Measurements from ENCODE around the gene WWOX. TPM values are rescaled to one million over a fixed set of nuclear protein-coding genes. Genes with fewer than 3 reads are reported as not detected.

Gene WWOX
- total RNA-seq, 1 experiment from 2014 or later: 28.3 TPM

DNA sequence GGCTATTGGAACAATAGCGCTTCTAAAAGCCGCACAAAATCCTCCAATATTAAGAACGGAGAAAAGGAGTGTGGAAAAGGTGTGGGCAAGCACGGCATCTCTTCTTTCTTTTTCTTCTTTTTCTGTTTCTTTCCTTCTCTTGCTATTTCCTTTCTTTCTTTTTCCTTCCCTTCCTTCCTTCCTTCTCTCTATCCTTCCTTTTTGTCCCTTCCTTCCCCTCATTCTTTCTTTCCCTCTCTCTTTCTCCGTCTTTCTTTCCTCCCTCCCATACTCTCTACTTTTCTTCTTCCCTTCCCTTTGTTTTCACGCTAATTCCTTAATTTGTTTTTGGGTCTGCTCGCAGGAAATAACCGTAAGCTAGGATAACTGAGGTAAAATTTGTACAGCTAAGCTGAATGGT lies 1022.9 kb downstream of the WWOX start:
- no peak overlapping the region for H2AFZ ChIP-seq (ENCODE audit: low read length)
- H3K9me3 ChIP-seq (ENCODE audit: low read length): no peaks in the 10 kb centered on the region
- POLR2A ChIA-PET (ENCODE audit: unreplicated experiment): no interaction called here
- H3K9ac ChIP-seq (ENCODE audit: low read length): no peak overlapping the region
- H3K36me3 ChIP-seq (ENCODE audit: low read depth, low read length): no peaks in the 10 kb centered on the region
- no TSS peak for BruUV-seq (replicated peaks)
- ATAC-seq: no peak
- no peak overlapping the region for H3K4me2 ChIP-seq (ENCODE audit: low read length)
- no peak for TF ChIP-seq EZH2 (IDR thresholded peaks at IDR 0.05; ENCODE audit: low read length, unreplicated experiment)
- no peak for TF ChIP-seq EZH2phosphoT487 (IDR thresholded peaks at IDR 0.05; ENCODE audit: borderline replicate concordance, low read length)
- TF ChIP-seq, protein P1, sequence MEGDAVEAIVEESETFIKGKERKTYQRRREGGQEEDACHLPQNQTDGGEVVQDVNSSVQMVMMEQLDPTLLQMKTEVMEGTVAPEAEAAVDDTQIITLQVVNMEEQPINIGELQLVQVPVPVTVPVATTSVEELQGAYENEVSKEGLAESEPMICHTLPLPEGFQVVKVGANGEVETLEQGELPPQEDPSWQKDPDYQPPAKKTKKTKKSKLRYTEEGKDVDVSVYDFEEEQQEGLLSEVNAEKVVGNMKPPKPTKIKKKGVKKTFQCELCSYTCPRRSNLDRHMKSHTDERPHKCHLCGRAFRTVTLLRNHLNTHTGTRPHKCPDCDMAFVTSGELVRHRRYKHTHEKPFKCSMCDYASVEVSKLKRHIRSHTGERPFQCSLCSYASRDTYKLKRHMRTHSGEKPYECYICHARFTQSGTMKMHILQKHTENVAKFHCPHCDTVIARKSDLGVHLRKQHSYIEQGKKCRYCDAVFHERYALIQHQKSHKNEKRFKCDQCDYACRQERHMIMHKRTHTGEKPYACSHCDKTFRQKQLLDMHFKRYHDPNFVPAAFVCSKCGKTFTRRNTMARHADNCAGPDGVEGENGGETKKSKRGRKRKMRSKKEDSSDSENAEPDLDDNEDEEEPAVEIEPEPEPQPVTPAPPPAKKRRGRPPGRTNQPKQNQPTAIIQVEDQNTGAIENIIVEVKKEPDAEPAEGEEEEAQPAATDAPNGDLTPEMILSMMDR (conservative IDR thresholded peaks at IDR 0.05; ENCODE audit: low read depth, low read length): no peak
- no peak overlapping the region for H3K4me3 ChIP-seq (ENCODE audit: low read length)
- CTCF ChIA-PET: no interaction called here
- H3F3A ChIP-seq (ENCODE audit: low read length, unreplicated experiment): no peaks in the 10 kb centered on the region
- H3K79me2 ChIP-seq (ENCODE audit: low read length): no peaks in the 10 kb centered on the region
- no peak overlapping the region for H3K27ac ChIP-seq (ENCODE audit: low read length)
- intact Hi-C loops (cut with micrococcal nuclease): no loop called here
- no peak for DNase-seq
- no peaks in the 10 kb centered on the region for H4K20me1 ChIP-seq (ENCODE audit: low read length)
- H3K27me3 ChIP-seq (ENCODE audit: low read length): no peaks in the 10 kb centered on the region
- no peaks in the 10 kb centered on the region for H3K9me2 ChIP-seq (replicated peaks; ENCODE audit: low read length)
- no peaks in the 10 kb centered on the region for H3K4me1 ChIP-seq (ENCODE audit: insufficient read depth, low read length)

DNA sequence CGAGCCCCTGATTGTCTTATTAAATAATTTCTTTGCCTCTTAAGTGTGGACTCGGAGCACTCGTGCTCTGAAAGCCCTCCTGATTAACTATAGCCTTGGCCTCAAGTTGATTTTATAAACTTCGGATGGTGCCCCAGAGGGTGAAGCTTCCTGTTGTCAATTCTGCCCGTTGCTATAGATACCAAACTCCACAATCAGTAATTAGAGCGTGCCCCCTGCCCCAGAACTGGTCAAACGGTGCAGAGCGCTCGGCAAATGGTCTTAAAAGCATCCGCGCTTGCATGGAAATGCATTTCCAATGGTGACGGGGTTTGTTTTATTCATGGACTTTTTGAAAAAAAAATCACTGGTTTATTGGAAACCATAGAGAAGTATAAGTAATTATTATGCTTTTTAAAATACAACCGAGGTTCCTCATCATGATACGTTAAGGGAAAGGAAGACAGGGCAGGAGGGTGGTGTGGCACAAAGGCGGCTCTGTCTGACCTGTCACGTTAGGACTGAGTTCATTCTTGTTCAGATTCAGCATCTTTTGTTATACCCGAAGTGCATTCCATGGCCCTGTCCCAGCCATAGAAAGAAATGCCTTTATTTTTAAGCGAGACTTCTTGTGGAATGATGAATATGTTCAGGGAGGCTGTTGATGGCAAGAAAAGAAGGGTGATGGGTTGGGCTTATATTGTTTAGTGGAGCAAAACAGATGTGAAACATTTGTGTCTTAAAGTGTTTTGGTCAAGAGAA lies 1024.7 kb downstream of the WWOX start:
- no peaks in the 10 kb centered on the region for H3K79me2 ChIP-seq (ENCODE audit: low read length)
- no TSS peak for BruUV-seq (replicated peaks)
- H3K9ac ChIP-seq (ENCODE audit: low read length): no peak overlapping the region
- H3K4me1 ChIP-seq (ENCODE audit: insufficient read depth, low read length): no peaks in the 10 kb centered on the region
- no peak overlapping the region for H2AFZ ChIP-seq (ENCODE audit: low read length)
- no peak for TF ChIP-seq EZH2 (IDR thresholded peaks at IDR 0.05; ENCODE audit: low read length, unreplicated experiment)
- no peaks in the 10 kb centered on the region for H3K9me3 ChIP-seq (ENCODE audit: low read length)
- POLR2A ChIA-PET (ENCODE audit: unreplicated experiment): no interaction called here
- intact Hi-C loops (cut with micrococcal nuclease): no loop called here
- no peak overlapping the region for H3K4me2 ChIP-seq (ENCODE audit: low read length)
- H3K27me3 ChIP-seq (ENCODE audit: low read length): no peaks in the 10 kb centered on the region
- no peaks in the 10 kb centered on the region for H4K20me1 ChIP-seq (ENCODE audit: low read length)
- H3K4me3 ChIP-seq (ENCODE audit: low read length): no peak overlapping the region
- H3K9me2 ChIP-seq (replicated peaks; ENCODE audit: low read length): no peaks in the 10 kb centered on the region
- ATAC-seq (no peak), DNase-seq (no peak)
- no peak overlapping the region for H3K27ac ChIP-seq (ENCODE audit: low read length)
- CTCF ChIA-PET: no interaction called here
- no peaks in the 10 kb centered on the region for H3F3A ChIP-seq (ENCODE audit: low read length, unreplicated experiment)
- H3K36me3 ChIP-seq (ENCODE audit: low read depth, low read length): no peaks in the 10 kb centered on the region

DNA sequence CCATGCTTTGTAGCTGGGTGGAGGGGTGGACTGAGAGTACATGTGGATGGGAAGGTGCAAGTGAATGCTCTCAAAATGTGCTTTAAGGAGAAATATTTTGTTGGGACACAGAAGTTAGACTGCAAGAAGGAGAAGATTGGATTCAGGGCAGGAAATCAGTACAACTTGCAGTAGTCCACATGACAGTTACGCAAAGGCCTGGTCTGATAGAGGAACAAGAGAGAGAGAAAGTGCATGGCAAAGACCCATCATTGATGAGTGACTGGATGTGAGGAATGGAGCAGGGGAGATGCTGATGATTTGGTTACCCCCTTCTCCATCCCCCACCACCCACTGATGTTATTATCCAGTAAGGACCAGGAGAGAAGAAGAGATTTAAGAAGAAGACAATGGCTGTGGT lies 1028.3 kb downstream of the WWOX start:
- H3K9ac ChIP-seq (ENCODE audit: low read length): no peak overlapping the region
- ChIA-PET POLR2A (ENCODE audit: unreplicated experiment) (no interaction called here), CTCF (no interaction called here)
- BruUV-seq (replicated peaks): no TSS peak
- H3K4me1 ChIP-seq (ENCODE audit: insufficient read depth, low read length): no peaks in the 10 kb centered on the region
- no peak overlapping the region for H3K4me2 ChIP-seq (ENCODE audit: low read length)
- no peak for ATAC-seq
- no peaks in the 10 kb centered on the region for H3K9me3 ChIP-seq (ENCODE audit: low read length)
- no peak for TF ChIP-seq EZH2 (IDR thresholded peaks at IDR 0.05; ENCODE audit: low read length, unreplicated experiment)
- no peaks in the 10 kb centered on the region for H3K27me3 ChIP-seq (ENCODE audit: low read length)
- no peak for DNase-seq
- no peaks in the 10 kb centered on the region for H3K79me2 ChIP-seq (ENCODE audit: low read length)
- H3F3A ChIP-seq (ENCODE audit: low read length, unreplicated experiment): no peaks in the 10 kb centered on the region
- H3K36me3 ChIP-seq (ENCODE audit: low read depth, low read length): no peaks in the 10 kb centered on the region
- H3K9me2 ChIP-seq (replicated peaks; ENCODE audit: low read length): no peaks in the 10 kb centered on the region
- intact Hi-C loops (cut with micrococcal nuclease): no loop called here
- H3K4me3 ChIP-seq (ENCODE audit: low read length): no peak overlapping the region
- H4K20me1 ChIP-seq (ENCODE audit: low read length): no peaks in the 10 kb centered on the region
- H3K27ac ChIP-seq (ENCODE audit: low read length): no peak overlapping the region
- H2AFZ ChIP-seq (ENCODE audit: low read length): no peak overlapping the region

DNA sequence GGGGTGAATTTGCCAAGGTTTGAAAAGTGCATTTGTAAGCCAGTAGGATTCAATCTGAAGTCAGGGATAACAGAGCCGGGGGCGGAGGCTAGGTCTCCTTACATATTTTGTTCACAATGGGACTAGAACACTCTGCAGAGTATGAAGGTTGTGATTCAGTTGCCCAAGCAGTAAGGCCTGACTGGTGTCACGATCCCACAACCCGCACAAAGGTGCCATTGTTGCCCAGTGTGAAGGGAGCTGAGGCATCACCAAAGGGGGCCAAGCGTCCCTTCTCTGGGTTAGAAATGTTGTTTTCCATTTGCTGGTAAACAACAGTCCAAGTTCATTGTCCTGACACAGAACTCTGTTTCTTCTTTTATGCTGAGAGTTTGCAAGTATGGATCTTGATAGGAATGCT lies 1029.3 kb downstream of the WWOX start:
- H3K9me2 ChIP-seq (replicated peaks; ENCODE audit: low read length): no peaks in the 10 kb centered on the region
- CTCF ChIA-PET: no interaction called here
- no peak overlapping the region for H3K27ac ChIP-seq (ENCODE audit: low read length)
- H3K79me2 ChIP-seq (ENCODE audit: low read length): no peaks in the 10 kb centered on the region
- intact Hi-C loops (cut with micrococcal nuclease): no loop called here
- BruUV-seq (replicated peaks): no TSS peak
- no peak overlapping the region for H3K4me3 ChIP-seq (ENCODE audit: low read length)
- no peak overlapping the region for H3K4me2 ChIP-seq (ENCODE audit: low read length)
- H4K20me1 ChIP-seq (ENCODE audit: low read length): no peaks in the 10 kb centered on the region
- H3K27me3 ChIP-seq (ENCODE audit: low read length): no peaks in the 10 kb centered on the region
- no peaks in the 10 kb centered on the region for H3K4me1 ChIP-seq (ENCODE audit: insufficient read depth, low read length)
- H3K9me3 ChIP-seq (ENCODE audit: low read length): no peaks in the 10 kb centered on the region
- H3K36me3 ChIP-seq (ENCODE audit: low read depth, low read length): no peaks in the 10 kb centered on the region
- H3F3A ChIP-seq (ENCODE audit: low read length, unreplicated experiment): no peaks in the 10 kb centered on the region
- no peak overlapping the region for H3K9ac ChIP-seq (ENCODE audit: low read length)
- H2AFZ ChIP-seq (ENCODE audit: low read length): no peak overlapping the region
- POLR2A ChIA-PET (ENCODE audit: unreplicated experiment): no interaction called here
- TF ChIP-seq, protein P1 (conservative IDR thresholded peaks at IDR 0.05; ENCODE audit: low read depth, low read length): no peak
- TF ChIP-seq EZH2 (IDR thresholded peaks at IDR 0.05; ENCODE audit: low read length, unreplicated experiment) (no peak), EZH2phosphoT487 (IDR thresholded peaks at IDR 0.05; ENCODE audit: borderline replicate concordance, low read length) (no peak)
- DNase-seq (no peak), ATAC-seq (no peak)
